HepG2 (cell line): ENCODE results near the gene RAB30. TPM values are rescaled to one million over a fixed set of nuclear protein-coding genes. Genes with fewer than 3 reads are reported as not detected.

ENCODE experiments used
- ATAC-seq: fragments of 200-7000 bp; cut with Tn5 transposase; 3 replicates; pipeline ENCODE4 v1.9.1; 2020; ENCODE audit warnings: mild to moderate bottlenecking, moderate library complexity
- BruUV-seq: library from RNA; stranded (reverse); fragments of 400-500 nt; replicated peaks from 2 replicates; lab custom pipeline; 2021; lab: Mats Ljungman, UMichigan
- CTCF ChIA-PET: fragments of 300-600 bp; formaldehyde crosslinking; extraction: SDS; loops from one replicate; lab custom pipeline; 2021; ENCODE audit warnings: low total read pairs, inconsistent platforms, low intra/inter-chr PET ratio; lab: Yijun Ruan, JAX
- POLR2A ChIA-PET: fragments of 350-600 bp; sonication (Branson Sonifier 250); formaldehyde crosslinking; loops from one replicate; lab custom pipeline; 2020; ENCODE audit warnings: antibody characterized with exemption, inconsistent platforms; lab: Yijun Ruan, JAX
- DNase-seq: peaks from one replicate; pipeline ENCODE4 v3.0.0-alpha.2; 2015; ENCODE audit warnings: low spot score
- FAIRE-seq: peaks from 3 replicates; lab custom pipeline; 2011; peaks lifted over from hg19 to GRCh38; lab: Jason Lieb, UNC
- H2AFZ ChIP-seq: one replicate; pipeline ENCODE4 v1.6.1; 2011; ENCODE audit warnings: low read length, inconsistent platforms
- H3K27ac ChIP-seq: fragments of 300-600 bp; 3 replicates; pipeline ENCODE4 v1.8.0; 2011; ENCODE audit warnings: mixed run types, mild to moderate bottlenecking, mixed read lengths, low read length, inconsistent platforms; ENCODE audit not compliant: insufficient read depth; ENCODE audit errors: extremely low read length
- H3K27me3 ChIP-seq, 2 experiments: fragments of 200-600 bp in 1 of 2; 2 replicates in 1 of 2; 3 replicates in 1 of 2; pipeline versions ENCODE4 v1.6.0 to v1.8.0; 2011; ENCODE audit warnings: low read length in 2 of 2, mild to moderate bottlenecking in 2 of 2, moderate library complexity in 2 of 2, inconsistent platforms in 1 of 2; ENCODE audit not compliant: insufficient read depth in 2 of 2, control insufficient read depth in 1 of 2
- H3K36me3 ChIP-seq, 2 experiments: fragments of 200-600 bp in 1 of 2; replicated peaks in 1 of 2; 2 replicates in 1 of 2; 3 replicates in 1 of 2; pipeline versions ENCODE4 v1.5.1 to v1.8.0; 2011; ENCODE audit warnings: low read length in 2 of 2, inconsistent platforms in 1 of 2; ENCODE audit not compliant: insufficient read depth in 2 of 2, control insufficient read depth in 1 of 2
- H3K4me1 ChIP-seq: 2 replicates; pipeline ENCODE4 v1.5.1; 2012; ENCODE audit warnings: low read length, inconsistent platforms; ENCODE audit not compliant: insufficient read depth
- H3K4me2 ChIP-seq: 2 replicates; pipeline ENCODE4 v1.6.0; 2011; ENCODE audit warnings: low read depth, low read length, inconsistent platforms
- H3K4me3 ChIP-seq, 3 experiments: fragments of 200-600 bp in 1 of 3; sonication (generic), shearing (Covaris generic) in 1 of 3; replicated peaks in 1 of 3; 2 replicates each; pipeline ENCODE4 v1.5.1; 2011 to 2016; ENCODE audit warnings: low read length in 3 of 3, inconsistent platforms in 2 of 3, low read depth in 2 of 3, mild to moderate bottlenecking in 2 of 3, control low read depth in 1 of 3, mixed read lengths in 1 of 3; ENCODE audit not compliant: insufficient read depth in 1 of 3
- H3K79me2 ChIP-seq: one replicate; pipeline ENCODE4 v1.6.1; 2011; ENCODE audit warnings: low read length, inconsistent platforms; ENCODE audit not compliant: insufficient read depth
- H3K9ac ChIP-seq: 2 replicates; pipeline ENCODE4 v1.6.0; 2011; ENCODE audit warnings: mild to moderate bottlenecking, low read depth, low read length, inconsistent platforms; ENCODE audit not compliant: insufficient read depth
- H3K9me3 ChIP-seq: 2 replicates; pipeline ENCODE4 v1.5.1; 2012; ENCODE audit warnings: mild to moderate bottlenecking, low read length
- H4K20me1 ChIP-seq: 2 replicates; pipeline ENCODE4 v1.6.0; 2011; ENCODE audit warnings: inconsistent platforms, mild to moderate bottlenecking, low read length, moderate library complexity; ENCODE audit not compliant: insufficient read depth
- AFF4 ChIP-seq: sonication (generic); formaldehyde crosslinking; IDR thresholded peaks from 2 replicates; pipeline ENCODE4 v1.4.0; 2020; ENCODE audit warnings: missing genetic modification reagents
- DR1 ChIP-seq: sonication (generic); formaldehyde crosslinking; IDR thresholded peaks from 2 replicates; pipeline ENCODE4 v1.8.0; 2021; ENCODE audit warnings: mild to moderate bottlenecking, missing genetic modification reagents, inconsistent platforms
- EZH2 ChIP-seq: conservative IDR thresholded peaks from 2 replicates; pipeline ENCODE4 v1.6.1; 2012; ENCODE audit warnings: mild to moderate bottlenecking, low read depth, low read length, moderate library complexity
- HIVEP1 ChIP-seq: sonication (generic); formaldehyde crosslinking; IDR thresholded peaks from 2 replicates; pipeline ENCODE4 v1.4.0; 2020; ENCODE audit warnings: mild to moderate bottlenecking, missing genetic modification reagents
- KAT7 ChIP-seq: IDR thresholded peaks from 2 replicates; pipeline ENCODE4 v1.6.1; 2018; ENCODE audit warnings: borderline replicate concordance, missing compliant biosample characterization
- PCBP1 ChIP-seq: fragments of 200-400 bp; formaldehyde crosslinking; IDR thresholded peaks from 2 replicates; pipeline ENCODE4 v1.6.1; 2017; ENCODE audit warnings: mild to moderate bottlenecking, low read depth, low read length, borderline replicate concordance
- SALL1 ChIP-seq: sonication (generic); formaldehyde crosslinking; IDR thresholded peaks from 2 replicates; pipeline ENCODE4 v1.8.0; 2022; ENCODE audit warnings: mild to moderate bottlenecking, missing genetic modification reagents
- SP4 ChIP-seq: sonication (generic); formaldehyde crosslinking; IDR thresholded peaks from 2 replicates; pipeline ENCODE4 v1.8.1; 2023; ENCODE audit warnings: mild to moderate bottlenecking, missing genetic modification reagents
- ZFP37 ChIP-seq: sonication (generic); formaldehyde crosslinking; IDR thresholded peaks from 2 replicates; pipeline ENCODE4 v1.4.0; 2020; ENCODE audit warnings: missing genetic modification reagents, borderline replicate concordance
- ZFY ChIP-seq: sonication (generic); formaldehyde crosslinking; IDR thresholded peaks from 2 replicates; pipeline ENCODE4 v1.4.0; 2020; ENCODE audit warnings: missing genetic modification reagents
- ZGPAT ChIP-seq: IDR thresholded peaks from 2 replicates; pipeline ENCODE4 v1.6.1; 2016; ENCODE audit warnings: mild to moderate bottlenecking
- ZNF235 ChIP-seq: sonication (generic); formaldehyde crosslinking; IDR thresholded peaks from 2 replicates; pipeline ENCODE4 v1.8.1; 2023; ENCODE audit warnings: mild to moderate bottlenecking, missing genetic modification reagents, borderline replicate concordance
- ZNF263 ChIP-seq: sonication (generic); formaldehyde crosslinking; IDR thresholded peaks from 2 replicates; pipeline ENCODE4 v1.4.0; 2020; ENCODE audit warnings: missing genetic modification reagents
- ZNF484 ChIP-seq: sonication (generic); formaldehyde crosslinking; IDR thresholded peaks from 2 replicates; pipeline ENCODE4 v1.5.1; 2020; ENCODE audit warnings: mild to moderate bottlenecking, low read depth, missing genetic modification reagents, borderline replicate concordance
- WGBS: methylation state at CpG from one replicate; pipeline ENCODE4 v1.1.6; 2017; ENCODE audit warnings: low lambda C conversion rate; 5-methylcytosine and 5-hydroxymethylcytosine counted together
- in situ Hi-C: cut with HindIII; loops from 2 replicates; pipeline ENCODE4 v1.10.0; 2017; ENCODE audit warnings: low pct_unique_long_range_greater_than_20kb; ENCODE audit not compliant: extremely low pct_ligation_motif_present
- intact Hi-C: fragments of 100-400 bp; cut with micrococcal nuclease; formaldehyde crosslinking; loops from one replicate; pipeline ENCODE4 v1.10.0; 2022; ENCODE audit not compliant: unreplicated experiment
- polyA plus RNA-seq, 8 experiments: library from polyadenylated mRNA; depleted of rRNA in 3 of 8; stranded (reverse) in 7 of 8; unstranded in 1 of 8; fragments of >200 nt; fragmentation: Illumina TruSeq in 4 of 8; extraction: Trizol in 4 of 8; gene quantifications; 2 replicates each; pipeline versions ENCODE4 v1.2.1 to v1.2.3, GENCODE V29; 2011 to 2016; ENCODE audit warnings: low read depth in 4 of 8, missing spikeins in 1 of 8, mixed read lengths in 1 of 8; ENCODE audit not compliant: insufficient read depth in 1 of 8
- total RNA-seq, 5 experiments: library from RNA; depleted of rRNA; stranded (reverse); fragments of >200 nt; fragmentation: Illumina TruSeq; extraction: Trizol; gene quantifications; 2 replicates each; pipeline ENCODE4 v1.2.3, GENCODE V29; 2016; ENCODE audit warnings: low read depth in 1 of 5

Gene RAB30
- total and polyA plus RNA-seq, 2 of the 13 experiments (the other 11 are each of a cell fraction or from before 2014, with no cell fraction given): 3.7 to 5.0 TPM

- 80% methylated on average over 2 of the region's 12 CpGs for WGBS
- FAIRE-seq (no peak), DNase-seq (no peak), ATAC-seq (peak; percentile 48; the same call in 2 of the 3 replicates)
- in situ Hi-C loops (no loop called here), intact Hi-C loops (no loop called here)
- peaks cover 5% of the 10 kb centered on the region for H3K79me2 ChIP-seq
- H3K9ac ChIP-seq: no peak overlapping the region
- no peaks in the 10 kb centered on the region for H3K36me3 ChIP-seq
- no peak for TF ChIP-seq SP4
- TF ChIP-seq ZNF263 (CRISPR knock-in tag): no peak
- no peak for TF ChIP-seq DR1 (CRISPR knock-in tag)
- no peak for TF ChIP-seq ZFY (CRISPR knock-in tag)
- no peak for TF ChIP-seq ZFP37 (CRISPR knock-in tag)
- no peak for TF ChIP-seq EZH2
- 0 out of 2 replicates have a peak, but pooled peaks have one; percentile 54 for TF ChIP-seq PCBP1
- H3K4me2 ChIP-seq: no peak overlapping the region
- ChIA-PET POLR2A (interaction anchor here (2.3 kb wide), 2 partner anchors 12 to 136 kb away, joined by 6 to 12 read pairs; partner anchors contain the start of gene PCF11), CTCF (no interaction called here)
- no peaks in the 10 kb centered on the region for H3K9me3 ChIP-seq
- H3K27ac ChIP-seq: no peak overlapping the region
- H2AFZ ChIP-seq: no peak overlapping the region
- BruUV-seq: no TSS peak
- H3K27me3 ChIP-seq: no peaks in the 10 kb centered on the region
- H3K4me3 ChIP-seq: no peak overlapping the region
- no peaks in the 10 kb centered on the region for H4K20me1 ChIP-seq
- H3K4me1 ChIP-seq: peaks cover 39% of the 10 kb centered on the region
Observed at GRCh38 chr11:83019888-83020579, 51.7 kb downstream of the RAB30 start.

GRCh38 chr11:83014951-83015350, 56.7 kb downstream of the RAB30 start:
- no peak overlapping the region for H2AFZ ChIP-seq
- no peaks in the 10 kb centered on the region for H4K20me1 ChIP-seq
- H3K4me1 ChIP-seq: peaks cover 24% of the 10 kb centered on the region
- FAIRE-seq: no peak
- no peak overlapping the region for H3K9ac ChIP-seq
- H3K79me2 ChIP-seq: peaks cover 3% of the 10 kb centered on the region
- no peaks in the 10 kb centered on the region for H3K9me3 ChIP-seq
- CTCF ChIA-PET: no interaction called here
- DNase-seq: no peak
- no peaks in the 10 kb centered on the region for H3K36me3 ChIP-seq
- H3K4me3 ChIP-seq: no peak overlapping the region
- no peak overlapping the region for H3K27ac ChIP-seq
- intact Hi-C loops (no loop called here), in situ Hi-C loops (no loop called here)
- no peaks in the 10 kb centered on the region for H3K27me3 ChIP-seq
- ATAC-seq: no peak
- WGBS: 96% methylated on average over 1 of the region's 1 CpG
- H3K4me2 ChIP-seq: no peak overlapping the region
- POLR2A ChIA-PET: no interaction called here
- BruUV-seq: no TSS peak
- TF ChIP-seq SALL1 (CRISPR knock-in tag) (no peak), HIVEP1 (no peak), ZNF484 (CRISPR knock-in tag) (no peak), ZNF235 (no peak), ZGPAT (CRISPR knock-in tag) (no peak), AFF4 (CRISPR knock-in tag) (no peak), KAT7 (CRISPR knock-in tag) (no peak)
